ENCODE results near the gene AACS. TPM values are rescaled to one million over a fixed set of nuclear protein-coding genes. Genes with fewer than 3 reads are reported as not detected.

AACS gene
- total and polyA plus RNA-seq, 4 donors: 15.4 to 33.5 (median 17.6) TPM

GRCh38 chr12:125189502-125189901 is 124.3 kb downstream of the AACS start:
- Histone ChIP-seq H3K9me3 (ENCODE audit: control insufficient read depth in 4 of 4, insufficient read depth in 3 of 4, low read length in 3 of 4) (no peaks in the 10 kb centered on the region), H3K4me3 (no peak overlapping the region), H3K36me3 (ENCODE audit: control insufficient read depth in 4 of 4, insufficient read depth in 4 of 4, low read length in 4 of 4) (no peaks in the 10 kb centered on the region), H3K4me1 (ENCODE audit: control insufficient read depth in 5 of 5, insufficient read depth in 5 of 5, low read length in 5 of 5) (peaks cover 0 to 11% (median 2%) of the 10 kb centered on the region in 5 donors), H3K27ac (ENCODE audit: low read depth in 1 of 2, low read length in 1 of 2) (no peak overlapping the region), H3K27me3 (ENCODE audit: control insufficient read depth in 3 of 3, insufficient read depth in 3 of 3, low read length in 2 of 3) (peaks cover 15 to 65% (median 51%) of the 10 kb centered on the region in 3 donors), H3K9ac (ENCODE audit: insufficient read depth in 1 of 2, low read length in 2 of 2) (no peak overlapping the region)
- ATAC-seq (ENCODE audit: insufficient read depth, low FRiP score) (no peak), DNase-seq (no peak)
- 17 to 20% methylated on average over 8 of the region's 8 CpGs for WGBS, 2 donors
- TF ChIP-seq CTCF (IDR thresholded peaks at IDR 0.05; ENCODE audit: control extremely low read depth, extremely low read depth): no peak

- 67 to 72% methylated on average over 10 of the region's 10 CpGs for WGBS, 2 donors
- Histone ChIP-seq H3K9me3 (ENCODE audit: control insufficient read depth in 4 of 4, insufficient read depth in 3 of 4, low read length in 3 of 4) (no peaks in the 10 kb centered on the region), H3K4me1 (ENCODE audit: control insufficient read depth in 5 of 5, insufficient read depth in 5 of 5, low read length in 5 of 5) (peaks cover 0 to 6% (median 2%) of the 10 kb centered on the region in 5 donors), H3K27ac (ENCODE audit: low read depth in 1 of 2, low read length in 1 of 2) (no peak overlapping the region), H3K9ac (ENCODE audit: insufficient read depth in 1 of 2, low read length in 2 of 2) (no peak overlapping the region), H3K36me3 (ENCODE audit: control insufficient read depth in 4 of 4, insufficient read depth in 4 of 4, low read length in 4 of 4) (no peaks in the 10 kb centered on the region), H3K27me3 (ENCODE audit: control insufficient read depth in 3 of 3, insufficient read depth in 3 of 3, low read length in 2 of 3) (peaks cover 10 to 52% (median 50%) of the 10 kb centered on the region in 3 donors), H3K4me3 (no peak overlapping the region)
- ATAC-seq (ENCODE audit: insufficient read depth, low FRiP score): no peak
- no peak for TF ChIP-seq CTCF (IDR thresholded peaks at IDR 0.05; ENCODE audit: control extremely low read depth, extremely low read depth)
- no peak for DNase-seq
Observed at GRCh38 chr12:125191361-125192087, 126.3 kb downstream of the AACS start.

- ATAC-seq (ENCODE audit: insufficient read depth, low FRiP score) (no peak), DNase-seq (no peak)
- Histone ChIP-seq H3K27ac (ENCODE audit: low read depth in 1 of 2, low read length in 1 of 2) (no peak overlapping the region), H3K36me3 (ENCODE audit: control insufficient read depth in 4 of 4, insufficient read depth in 4 of 4, low read length in 4 of 4) (no peaks in the 10 kb centered on the region), H3K4me1 (ENCODE audit: control insufficient read depth in 5 of 5, insufficient read depth in 5 of 5, low read length in 5 of 5) (peaks cover 0 to under 1% (median 0%) of the 10 kb centered on the region in 5 donors), H3K27me3 (ENCODE audit: control insufficient read depth in 3 of 3, insufficient read depth in 3 of 3, low read length in 2 of 3) (peaks cover 5 to 46% (median 45%) of the 10 kb centered on the region in 3 donors), H3K9me3 (ENCODE audit: control insufficient read depth in 4 of 4, insufficient read depth in 3 of 4, low read length in 3 of 4) (no peaks in the 10 kb centered on the region), H3K9ac (ENCODE audit: insufficient read depth in 1 of 2, low read length in 2 of 2) (no peak overlapping the region), H3K4me3 (no peak overlapping the region)
- WGBS, 2 donors: 70 to 73% methylated on average over 9 of the region's 9 CpGs
- TF ChIP-seq CTCF (IDR thresholded peaks at IDR 0.05; ENCODE audit: control extremely low read depth, extremely low read depth): no peak
Observed at GRCh38 chr12:125192690-125193221, 127.5 kb downstream of the AACS start.

Small RNAs within 50 kb of the gene (small RNA-seq; reads per million reads assigned to genes)
- not detected for gene AC122688.1 (ENCODE audit: low replicate concordance)

Other genes starting within 250 kb of the AACS start
- gene SCARB1, start 201.6 kb upstream of the AACS start, total RNA-seq: 10 to 100 TPM; 28.0 to 31.3 TPM
- gene SCARB1, start 201.6 kb upstream of the AACS start, polyA plus RNA-seq: 10 to 100 TPM; 11.9 to 29.7 TPM
- 1,000 to 10,000 TPM; 1,113 to 1,141 TPM for gene UBC, start 150.8 kb upstream of the AACS start, total RNA-seq
- gene UBC, start 150.8 kb upstream of the AACS start, polyA plus RNA-seq: 1,000 to 10,000 TPM; 1,465 to 1,682 TPM
- 10 to 100 TPM in 1 of 2 donors, 1 to 10 TPM in 1; 8.8 to 20.5 TPM for gene DHX37, start 76.3 kb upstream of the AACS start, total RNA-seq
- gene DHX37, start 76.3 kb upstream of the AACS start, polyA plus RNA-seq: 10 to 100 TPM in 1 of 2 donors, 1 to 10 TPM in 1; 9.6 to 13.1 TPM
- gene BRI3BP, start 71.8 kb upstream of the AACS start, total RNA-seq: 1 to 10 TPM; 6.6 to 9.5 TPM
- 1 to 10 TPM; 2.3 to 4.5 TPM for gene BRI3BP, start 71.8 kb upstream of the AACS start, polyA plus RNA-seq
- gene TMEM132B, start 121.0 kb downstream of the AACS start, total RNA-seq: under 1 TPM; 0.06 to 0.17 TPM
- gene TMEM132B, start 121.0 kb downstream of the AACS start, polyA plus RNA-seq: under 1 TPM; 0.01 to 0.04 TPM